Neural progenitor cell (in vitro differentiated cells): ENCODE data around the gene SPAG7.

Source experiments
- EZH2 ChIP-seq: fragments of 200-600 bp; sonication (generic); IDR thresholded peaks from 2 replicates; pipeline ENCODE4 v1.6.1; 2017; ENCODE audit warnings: antibody characterized with exemption, mild to moderate bottlenecking, moderate library complexity
- TF ChIP-seq, protein P1 (sequence below): fragments of 200-600 bp; sonication (generic); IDR thresholded peaks from 2 replicates; pipeline ENCODE4 v1.5.1; 2017; ENCODE audit warnings: antibody characterized with exemption, mild to moderate bottlenecking

DNA sequence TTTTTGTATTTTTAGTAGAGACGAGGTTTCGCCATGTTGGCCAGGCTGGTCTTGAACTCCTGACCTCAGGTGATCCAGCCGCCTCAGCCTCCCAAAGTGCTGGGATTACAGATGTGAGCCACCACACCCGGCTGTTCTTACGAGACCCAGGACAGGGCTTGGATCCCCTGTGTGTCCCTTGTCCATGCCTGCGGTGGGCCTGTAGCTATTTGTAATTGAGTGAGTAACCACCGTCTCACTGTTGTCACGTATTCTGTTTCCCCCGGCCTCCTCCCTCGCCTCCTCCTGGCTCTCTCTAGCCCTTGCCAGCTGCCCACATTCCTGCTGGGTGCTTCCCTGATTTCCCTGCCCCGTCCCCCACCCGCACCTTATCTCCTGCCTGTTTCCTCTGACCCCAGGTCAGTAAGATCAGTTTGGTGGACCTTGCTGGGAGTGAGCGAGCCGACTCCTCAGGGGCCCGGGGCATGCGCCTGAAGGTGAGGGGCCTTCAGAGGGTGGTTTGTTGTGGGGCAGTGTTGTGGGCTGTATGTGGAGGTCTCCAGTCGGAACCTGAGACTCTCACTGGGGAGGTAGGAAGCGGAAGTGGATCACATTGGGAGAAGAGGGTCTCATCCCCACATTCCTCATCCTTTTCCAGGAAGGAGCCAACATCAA is 35.7 kb upstream of the SPAG7 start:
- TF ChIP-seq, protein P1, sequence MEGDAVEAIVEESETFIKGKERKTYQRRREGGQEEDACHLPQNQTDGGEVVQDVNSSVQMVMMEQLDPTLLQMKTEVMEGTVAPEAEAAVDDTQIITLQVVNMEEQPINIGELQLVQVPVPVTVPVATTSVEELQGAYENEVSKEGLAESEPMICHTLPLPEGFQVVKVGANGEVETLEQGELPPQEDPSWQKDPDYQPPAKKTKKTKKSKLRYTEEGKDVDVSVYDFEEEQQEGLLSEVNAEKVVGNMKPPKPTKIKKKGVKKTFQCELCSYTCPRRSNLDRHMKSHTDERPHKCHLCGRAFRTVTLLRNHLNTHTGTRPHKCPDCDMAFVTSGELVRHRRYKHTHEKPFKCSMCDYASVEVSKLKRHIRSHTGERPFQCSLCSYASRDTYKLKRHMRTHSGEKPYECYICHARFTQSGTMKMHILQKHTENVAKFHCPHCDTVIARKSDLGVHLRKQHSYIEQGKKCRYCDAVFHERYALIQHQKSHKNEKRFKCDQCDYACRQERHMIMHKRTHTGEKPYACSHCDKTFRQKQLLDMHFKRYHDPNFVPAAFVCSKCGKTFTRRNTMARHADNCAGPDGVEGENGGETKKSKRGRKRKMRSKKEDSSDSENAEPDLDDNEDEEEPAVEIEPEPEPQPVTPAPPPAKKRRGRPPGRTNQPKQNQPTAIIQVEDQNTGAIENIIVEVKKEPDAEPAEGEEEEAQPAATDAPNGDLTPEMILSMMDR, result no peak
- TF ChIP-seq EZH2, result no peak
